Activated CD4-positive, alpha-beta T cell treated with anti-CD3 and anti-CD28 coated beads, Interleukin-2, amount 50 U/mL, for 4 hours (primary cell): ENCODE measurements around the gene FXYD6.
A peak's percentile ranks its signal among the peaks of the same experiment; 100 is the strongest.
"Not testable (repeated sequence)": the region's sequence is repeated elsewhere in the genome, so short reads cannot be mapped to it uniquely, and the experiment has no call there.

Experiments used
- DNase-seq, 2 experiments: peaks; one replicate each; pipeline ENCODE4 v3.0.0-alpha.2; 2020

The FXYD6 gene

GRCh38 chr11:117868088-117868487 is 8.4 kb downstream of the FXYD6 start:
- no peak for DNase-seq

GRCh38 chr11:117866526-117866925 is 9.9 kb downstream of the FXYD6 start:
- DNase-seq: no peak

- not testable (repeated sequence) for DNase-seq
These were observed 10.9 kb downstream of the FXYD6 start for GRCh38 chr11:117865546-117865945.

GRCh38 chr11:117863383-117863782 is 13.1 kb downstream of the FXYD6 start:
- DNase-seq: no peak

GRCh38 chr11:117862753-117863152 is 13.7 kb downstream of the FXYD6 start:
- no peak for DNase-seq

GRCh38 chr11:117862019-117862725 is 14.3 kb downstream of the FXYD6 start:
- no peak for DNase-seq

- DNase-seq: no peak
These were observed 15.1 kb downstream of the FXYD6 start for GRCh38 chr11:117861151-117862018.

GRCh38 chr11:117860139-117860538 is 16.3 kb downstream of the FXYD6 start:
- DNase-seq: no peak

- no peak for DNase-seq
These were observed 16.9 kb downstream of the FXYD6 start for GRCh38 chr11:117859488-117860112.

- no peak for DNase-seq
These were observed 17.4 kb downstream of the FXYD6 start for GRCh38 chr11:117859061-117859460.

- DNase-seq: no peak
These were observed 18.6 kb downstream of the FXYD6 start for GRCh38 chr11:117857734-117858414.

GRCh38 chr11:117855912-117856651 is 20.4 kb downstream of the FXYD6 start:
- no peak for DNase-seq

GRCh38 chr11:117855186-117855845 is 21.1 kb downstream of the FXYD6 start:
- no peak for DNase-seq

- DNase-seq: no peak
These were observed 24.1 kb downstream of the FXYD6 start for GRCh38 chr11:117852309-117852708.

- DNase-seq: no peak
These were observed 24.6 kb downstream of the FXYD6 start for GRCh38 chr11:117851852-117852251.

GRCh38 chr11:117851106-117851505 is 25.4 kb downstream of the FXYD6 start:
- no peak for DNase-seq

GRCh38 chr11:117849781-117850414 is 26.6 kb downstream of the FXYD6 start:
- no peak for DNase-seq

- peak; percentile 80 to 81 for DNase-seq
These were observed 32.6 kb downstream of the FXYD6 start for GRCh38 chr11:117843666-117844484.

GRCh38 chr11:117842131-117842941 is 34.1 kb downstream of the FXYD6 start:
- DNase-seq: no peak
